GM13976 (cell line): ENCODE data around the gene AMOTL2.

ENCODE experiments used
- DNase-seq: peaks from one replicate; pipeline ENCODE4 v3.0.0; 2012; ENCODE audit warnings: low spot score
- in situ Hi-C: fragments of 300-500 bp; cut with MboI; formaldehyde crosslinking; loops from one replicate; pipeline ENCODE4 v1.12.0; 2022; ENCODE audit warnings: low sequenced_read_pairs, mixed read lengths, inconsistent platforms; ENCODE audit not compliant: unreplicated experiment
- TF ChIP-seq, protein P1 (sequence below): IDR thresholded peaks from 2 replicates; pipeline ENCODE4 v1.5.1; 2012; ENCODE audit warnings: borderline replicate concordance, mild to moderate bottlenecking; ENCODE audit not compliant: insufficient read depth; ENCODE audit errors: extremely low read depth, missing control alignments, control extremely low read depth

The AMOTL2 gene

DNA sequence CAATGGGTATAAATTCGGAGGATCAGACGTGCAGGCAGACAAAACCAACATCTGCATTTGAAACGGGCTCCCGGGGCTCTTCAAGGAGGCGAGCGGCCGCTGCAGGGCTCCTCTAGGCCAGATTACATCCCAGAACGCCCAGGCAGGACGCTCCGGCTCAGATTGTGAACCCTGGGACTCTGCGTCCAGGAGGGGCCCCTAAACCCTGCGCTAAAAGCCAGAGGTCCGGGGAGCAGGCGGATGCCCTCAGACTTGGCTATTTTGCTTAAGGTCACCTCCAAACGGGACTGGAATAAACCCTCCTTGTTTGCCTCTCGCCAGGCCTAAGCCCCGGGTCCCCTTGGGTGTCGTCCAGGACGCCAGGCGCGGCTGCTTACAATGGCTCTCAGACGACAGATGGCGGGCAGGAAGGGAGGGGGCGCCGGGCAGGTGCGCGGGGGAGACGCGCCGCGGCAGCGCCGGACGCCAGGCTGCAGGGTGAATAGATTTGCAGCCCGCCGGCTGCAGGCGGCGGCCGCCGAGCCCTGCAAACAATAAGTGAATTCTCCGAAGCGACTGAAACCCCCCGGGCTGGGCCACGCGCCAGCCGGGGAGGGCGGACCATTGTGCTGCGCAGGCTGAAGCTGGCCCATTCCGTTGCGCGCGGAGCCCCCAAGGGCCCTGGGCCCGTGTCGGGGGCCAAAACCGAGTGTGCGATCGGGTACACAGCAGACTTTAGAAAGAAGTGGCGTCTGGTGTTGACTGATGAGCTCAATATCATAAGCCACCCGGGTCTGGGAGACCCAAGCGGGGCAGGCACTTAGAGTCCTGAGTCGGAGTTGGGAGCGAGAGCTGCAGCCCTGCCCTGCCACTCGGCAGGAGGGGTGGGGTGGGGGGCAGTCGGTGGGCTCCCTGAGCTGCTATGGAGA is 32.3 kb upstream of the AMOTL2 start:
- TF ChIP-seq, protein P1, sequence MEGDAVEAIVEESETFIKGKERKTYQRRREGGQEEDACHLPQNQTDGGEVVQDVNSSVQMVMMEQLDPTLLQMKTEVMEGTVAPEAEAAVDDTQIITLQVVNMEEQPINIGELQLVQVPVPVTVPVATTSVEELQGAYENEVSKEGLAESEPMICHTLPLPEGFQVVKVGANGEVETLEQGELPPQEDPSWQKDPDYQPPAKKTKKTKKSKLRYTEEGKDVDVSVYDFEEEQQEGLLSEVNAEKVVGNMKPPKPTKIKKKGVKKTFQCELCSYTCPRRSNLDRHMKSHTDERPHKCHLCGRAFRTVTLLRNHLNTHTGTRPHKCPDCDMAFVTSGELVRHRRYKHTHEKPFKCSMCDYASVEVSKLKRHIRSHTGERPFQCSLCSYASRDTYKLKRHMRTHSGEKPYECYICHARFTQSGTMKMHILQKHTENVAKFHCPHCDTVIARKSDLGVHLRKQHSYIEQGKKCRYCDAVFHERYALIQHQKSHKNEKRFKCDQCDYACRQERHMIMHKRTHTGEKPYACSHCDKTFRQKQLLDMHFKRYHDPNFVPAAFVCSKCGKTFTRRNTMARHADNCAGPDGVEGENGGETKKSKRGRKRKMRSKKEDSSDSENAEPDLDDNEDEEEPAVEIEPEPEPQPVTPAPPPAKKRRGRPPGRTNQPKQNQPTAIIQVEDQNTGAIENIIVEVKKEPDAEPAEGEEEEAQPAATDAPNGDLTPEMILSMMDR: no peak
- in situ Hi-C loops: no loop called here
- no peak for DNase-seq

DNA sequence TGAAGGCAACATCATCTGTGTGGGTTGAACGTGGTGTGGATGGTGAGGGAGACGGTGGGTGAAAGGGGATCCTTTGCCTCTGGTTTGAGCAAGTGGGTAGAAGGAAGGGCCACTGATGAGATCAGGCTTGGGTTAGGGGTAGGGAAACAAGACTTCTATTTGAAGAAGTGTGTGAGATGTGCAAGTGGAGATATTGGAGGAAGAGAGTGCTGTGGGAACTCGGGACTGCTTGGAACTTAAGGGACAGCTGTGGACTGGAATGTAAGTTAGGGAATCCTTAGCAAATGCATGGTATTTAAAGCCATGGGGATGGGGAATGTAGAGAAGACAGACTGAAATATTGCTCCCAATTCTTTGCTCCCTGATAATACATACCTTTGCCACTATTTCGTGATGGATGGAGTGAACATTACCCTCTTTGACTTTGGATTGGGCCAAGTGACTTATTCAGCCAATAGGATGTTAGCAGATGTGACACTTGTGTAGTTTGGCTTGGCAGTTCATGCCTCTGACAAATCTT is 30.2 kb upstream of the AMOTL2 start:
- no peak for DNase-seq
- in situ Hi-C loops: no loop called here
- TF ChIP-seq, protein P1: no peak

DNA sequence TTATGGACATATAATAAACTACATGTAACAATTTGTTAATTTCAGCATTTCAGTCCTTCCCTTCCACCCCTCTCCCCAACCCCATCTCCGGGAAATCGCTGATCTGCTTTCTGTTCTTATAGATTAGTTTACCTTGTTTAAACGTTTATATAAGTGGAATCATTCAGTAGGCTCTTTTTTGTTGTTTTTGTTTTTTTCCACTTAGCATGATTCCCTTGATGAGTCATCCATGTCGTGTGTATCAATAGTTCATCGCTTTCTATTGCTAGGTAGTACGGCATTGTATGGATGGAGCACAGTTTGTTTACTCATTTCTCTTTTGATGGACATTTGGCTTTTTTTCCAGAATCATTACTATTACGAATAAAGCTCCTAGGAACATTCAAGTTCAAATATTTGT is 23.5 kb upstream of the AMOTL2 start:
- in situ Hi-C loops: no loop called here
- DNase-seq: no peak
- TF ChIP-seq, protein P1: no peak

DNA sequence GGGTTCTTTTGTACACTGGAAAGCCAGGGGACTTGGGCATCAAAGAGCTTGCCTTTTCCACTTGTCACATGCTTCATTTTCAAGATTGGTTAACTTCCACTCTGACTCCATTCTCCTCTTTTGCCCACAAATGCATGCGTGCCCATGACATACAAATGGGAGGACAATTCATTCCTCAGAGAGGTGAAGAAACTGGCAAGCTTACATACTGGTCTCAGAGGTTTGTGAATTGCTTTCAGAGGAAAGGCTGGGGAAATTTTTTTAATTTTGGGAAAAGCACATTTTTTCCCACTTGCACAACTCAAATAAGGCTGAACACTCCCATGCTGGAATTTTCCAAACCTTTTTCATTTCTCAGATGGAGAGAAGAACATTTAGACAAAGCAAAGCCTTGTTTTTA is 20.9 kb upstream of the AMOTL2 start:
- no peak for DNase-seq
- in situ Hi-C loops: no loop called here
- TF ChIP-seq, protein P1: no peak

DNA sequence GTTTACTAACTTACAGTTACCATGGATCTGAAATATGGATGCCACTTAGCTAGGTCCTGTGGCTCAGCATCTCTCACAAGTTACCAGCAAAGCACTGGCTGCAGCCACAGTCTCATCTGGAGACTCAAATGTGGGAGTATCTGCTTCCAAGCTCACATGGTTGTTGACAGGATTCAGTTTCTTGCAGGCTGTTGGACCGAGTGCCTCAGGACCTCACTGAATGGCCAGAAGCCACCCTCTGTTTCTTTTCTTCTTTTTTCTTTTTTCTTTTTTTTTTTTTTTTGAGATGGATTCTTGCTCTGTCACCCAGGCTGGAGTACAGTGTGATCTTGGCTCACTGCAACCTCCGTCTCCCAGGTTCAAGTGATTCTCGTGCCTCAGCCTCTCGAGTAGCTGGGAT is 20.1 kb upstream of the AMOTL2 start:
- TF ChIP-seq, protein P1: no peak

DNA sequence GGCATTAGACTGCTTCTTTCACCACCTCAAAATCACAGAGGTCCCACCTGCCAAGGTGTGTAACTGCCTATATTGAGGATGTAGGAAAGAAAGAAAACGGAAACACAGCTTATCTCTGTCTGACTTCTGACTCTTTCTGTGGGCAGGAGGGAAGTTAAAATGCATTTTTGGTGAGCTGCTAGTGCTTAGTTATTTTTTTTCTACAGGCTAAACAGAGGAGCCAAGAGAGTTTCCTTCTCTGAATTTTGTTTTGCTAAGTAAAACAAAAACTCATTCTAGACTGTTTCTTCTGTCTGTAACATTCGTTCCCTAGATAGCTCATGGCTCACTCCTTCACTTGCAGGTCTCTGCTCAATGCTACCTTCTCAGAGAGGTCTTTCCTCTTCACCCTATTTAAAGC is 18.8 kb upstream of the AMOTL2 start:
- in situ Hi-C loops: no loop called here
- DNase-seq: no peak
- TF ChIP-seq, protein P1: no peak

More for the DNA sequence above, 20.1 kb upstream of the AMOTL2 start:
- in situ Hi-C loops: no loop called here
- no peak for DNase-seq
